CD4-positive, alpha-beta memory T cell (primary cell): Measurements from ENCODE around the gene SMPD1. TPM values are rescaled to one million over a fixed set of nuclear protein-coding genes. Genes with fewer than 3 reads are reported as not detected.

Experiments used
- CTCF ChIA-PET: fragments of 350-600 bp; sonication (Branson Sonifier 250); formaldehyde crosslinking; loops from one replicate; lab custom pipeline; 2021; ENCODE audit warnings: inconsistent platforms; ENCODE audit not compliant: partially characterized antibody; lab: Charles Lee
- POLR2A ChIA-PET: fragments of 350-600 bp; sonication (Branson Sonifier 250); formaldehyde crosslinking; loops from one replicate; lab custom pipeline; 2021; ENCODE audit not compliant: partially characterized antibody; lab: Charles Lee
- DNase-seq, 5 donors: peaks; one replicate each; pipeline versions ENCODE4 v3.0.0 to v3.0.0-alpha.2; 2020 to 2022; ENCODE audit warnings: mixed read lengths in 1 of 5
- H3K27ac ChIP-seq: one replicate; pipeline ENCODE4 v1.7.0; 2013; ENCODE audit warnings: low read depth, low read length
- H3K27me3 ChIP-seq: 2 replicates; pipeline ENCODE4 v1.7.0; 2013; ENCODE audit warnings: mild to moderate bottlenecking, low read length, moderate library complexity; ENCODE audit not compliant: insufficient read depth
- H3K36me3 ChIP-seq: 2 replicates; pipeline ENCODE4 v1.7.0; 2013; ENCODE audit warnings: mild to moderate bottlenecking, low read length, moderate library complexity; ENCODE audit not compliant: insufficient read depth
- H3K4me1 ChIP-seq: 2 replicates; pipeline ENCODE4 v1.7.0; 2013; ENCODE audit warnings: mild to moderate bottlenecking, low read length, moderate library complexity; ENCODE audit not compliant: insufficient read depth
- H3K4me3 ChIP-seq, 2 donors: one replicate each; pipeline ENCODE4 v1.7.0; 2013; ENCODE audit warnings: low read length in 2 of 2, mild to moderate bottlenecking in 1 of 2
- H3K9me3 ChIP-seq, 2 donors: one replicate each; pipeline ENCODE4 v1.7.0; 2013; ENCODE audit warnings: low read length in 2 of 2, control low read depth in 1 of 2; ENCODE audit not compliant: control insufficient read depth in 1 of 2
- H3K27ac Mint-ChIP-seq, 7 donors: one replicate each; pipeline ENCODE4 v1.8.0; 2020 to 2021; ENCODE audit warnings: mixed read lengths in 7 of 7, mild to moderate bottlenecking in 6 of 7, inconsistent platforms in 3 of 7, moderate library complexity in 3 of 7
- H3K27me3 Mint-ChIP-seq, 2 donors: one replicate each; pipeline ENCODE4 v1.8.0; 2020 to 2021; ENCODE audit warnings: mixed read lengths in 2 of 2
- H3K36me3 Mint-ChIP-seq, 2 donors: one replicate each; pipeline ENCODE4 v1.8.0; 2020 to 2021; ENCODE audit warnings: mixed read lengths in 2 of 2, inconsistent platforms in 1 of 2, mild to moderate bottlenecking in 1 of 2
- H3K4me1 Mint-ChIP-seq, 4 donors: one replicate each; pipeline ENCODE4 v1.8.0; 2020 to 2021; ENCODE audit warnings: mixed read lengths in 4 of 4, mild to moderate bottlenecking in 1 of 4
- H3K4me3 Mint-ChIP-seq, 8 donors: one replicate each; pipeline ENCODE4 v1.8.0; 2020 to 2021; ENCODE audit warnings: mixed read lengths in 8 of 8, mild to moderate bottlenecking in 7 of 8, moderate library complexity in 6 of 8, inconsistent platforms in 3 of 8
- H3K9me3 Mint-ChIP-seq, 8 donors: one replicate each; pipeline ENCODE4 v1.8.0; 2020 to 2021; ENCODE audit warnings: mixed read lengths in 8 of 8, mild to moderate bottlenecking in 5 of 8, inconsistent platforms in 3 of 8, moderate library complexity in 1 of 8
- intact Hi-C: fragments of 100-400 bp; cut with micrococcal nuclease; formaldehyde crosslinking; loops from one replicate; pipeline ENCODE4 v1.15.1; 2023
- polyA plus RNA-seq, 2 donors: library from polyadenylated mRNA; unstranded; fragments of 300-500 nt; fragmentation: Illumina TruSeq; gene quantifications; one replicate each; pipeline ENCODE4 v1.2.3, GENCODE V29; 2021
- total RNA-seq, 2 experiments: library from RNA; stranded (reverse); gene quantifications; one replicate each; pipeline ENCODE4 v1.2.3, GENCODE V29; 2021

The SMPD1 gene
- total RNA-seq, result 10 to 100 TPM; 39.3 to 43.6 TPM
- polyA plus RNA-seq, result 10 to 100 TPM in 1 of 2 donors, 1 to 10 TPM in 1; 9.2 to 12.1 TPM

GRCh38 chr11:6389905-6390717, at the start of gene SMPD1:
TSS of gene SMPD1 (plus strand) at chr11:6390474. CDS start at chr11:6390599, 125 bp downstream.
- no peaks in the 10 kb centered on the region for H3K36me3 ChIP-seq
- H3K27ac Mint-ChIP-seq, result peak within 1 kb of the TSS; percentile 98 to 100 (median 99)
- CTCF ChIA-PET, result interaction anchor here (0.6 to 19.5 kb wide), 11 partner anchors 10 to 293 kb away, joined by 3 to 1014 read pairs (median 4); partner anchors contain the start of genes APBB1, HPX and MRPL17
- POLR2A ChIA-PET, result interaction anchor here (0.7 to 23.7 kb wide), 24 partner anchors 9 to 700 kb away, joined by 3 to 503 read pairs (median 4); partner anchors contain the start of genes APBB1, ARFIP2, MRPL17 and TAF10
- H3K9me3 Mint-ChIP-seq, result no peaks in the 10 kb centered on the region
- peak within 1 kb of the TSS; percentile 79 to 97 for H3K4me3 ChIP-seq
- DNase-seq, result peak; percentile 91 to 96 (median 92)
- peak within 1 kb of the TSS; percentile 93 to 98 (median 95) for H3K4me3 Mint-ChIP-seq
- H3K9me3 ChIP-seq, result no peaks in the 10 kb centered on the region
- no peaks in the 10 kb centered on the region for H3K27me3 Mint-ChIP-seq
- H3K36me3 Mint-ChIP-seq, result peaks cover 13 to 29% of the 10 kb centered on the region in 2 donors
- no peaks in the 10 kb centered on the region for H3K27me3 ChIP-seq
- H3K4me1 ChIP-seq, result peaks cover 50% of the 10 kb centered on the region
- H3K27ac ChIP-seq, result peak within 1 kb of the TSS; percentile 83
- peaks cover 24 to 61% (median 44%) of the 10 kb centered on the region in 4 donors for H3K4me1 Mint-ChIP-seq
- intact Hi-C loops, result loop anchor here (1.0 to 2.0 kb wide), 7 partner anchors 12 to 293 kb away; partner anchors contain the start of genes APBB1, ARFIP2, FHIP1B and MRPL17

DNA sequence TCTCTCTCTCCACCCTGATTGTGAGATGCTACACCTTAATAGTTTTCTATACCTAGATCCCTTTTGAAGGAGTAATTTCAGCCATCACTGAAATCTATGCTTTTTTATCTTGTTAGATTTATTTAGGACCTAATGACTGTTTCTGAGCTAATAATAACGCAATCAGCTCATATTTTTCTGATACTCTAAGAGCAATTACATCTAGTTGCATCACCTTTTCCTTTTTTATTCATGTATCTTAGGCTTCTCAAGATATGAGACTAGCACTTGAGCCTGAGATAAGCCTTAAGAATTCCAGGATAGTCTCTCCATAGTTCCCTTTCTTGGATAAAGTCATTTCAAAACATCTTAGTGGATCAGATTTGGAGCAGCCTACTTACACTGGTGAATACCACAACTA, 44.9 kb upstream of the SMPD1 start:
- Mint-ChIP-seq H3K27ac (no peak overlapping the region), H3K27me3 (peaks cover 2 to 7% of the 10 kb centered on the region in 2 donors)
- POLR2A ChIA-PET, result no interaction called here

DNA sequence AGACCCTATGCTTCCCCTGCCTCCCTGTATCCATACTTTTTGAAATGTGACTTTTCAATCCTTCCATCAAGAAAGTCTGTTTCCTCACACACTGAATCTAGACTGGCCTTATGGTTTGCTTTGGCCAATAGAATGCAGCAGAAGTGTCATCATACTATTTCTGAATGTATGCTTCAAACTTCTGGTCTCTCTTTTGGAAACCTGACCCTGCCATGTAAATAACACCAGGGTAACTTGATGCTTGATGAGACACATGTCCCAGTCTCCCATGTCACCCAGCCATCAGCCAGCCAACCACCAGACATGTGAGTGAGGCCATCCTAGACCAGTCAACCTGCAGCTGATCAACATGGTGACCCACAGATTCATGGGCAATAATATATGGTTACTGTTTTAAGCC, 40.2 kb upstream of the SMPD1 start:
- no peak for DNase-seq
- no peaks in the 10 kb centered on the region for H3K4me1 ChIP-seq
- H3K27ac Mint-ChIP-seq, result no peak overlapping the region
- peaks cover 0 to 3% (median 1%) of the 10 kb centered on the region in 4 donors for H3K4me1 Mint-ChIP-seq
- no peaks in the 10 kb centered on the region for H3K9me3 Mint-ChIP-seq
- intact Hi-C loops, result no loop called here
- ChIA-PET POLR2A (no interaction called here), CTCF (interaction anchor here (2.3 to 5.4 kb wide), 3 partner anchors 13 to 99 kb away, joined by 8 to 60 read pairs (median 19); no protein-coding TSS in a partner anchor)
- H3K4me3 Mint-ChIP-seq, result no peak overlapping the region
- H3K27me3 Mint-ChIP-seq, result peaks cover 4 to 5% of the 10 kb centered on the region in 2 donors
- no peaks in the 10 kb centered on the region for H3K9me3 ChIP-seq
- no peaks in the 10 kb centered on the region for H3K36me3 ChIP-seq
- no peak overlapping the region for H3K4me3 ChIP-seq
- H3K27me3 ChIP-seq, result no peaks in the 10 kb centered on the region
- no peak overlapping the region for H3K27ac ChIP-seq
- no peaks in the 10 kb centered on the region for H3K36me3 Mint-ChIP-seq

More for the DNA sequence above, 44.9 kb upstream of the SMPD1 start:
- Histone ChIP-seq H3K4me1 (no peaks in the 10 kb centered on the region), H3K27ac (no peak overlapping the region), H3K4me3 (no peak overlapping the region), H3K36me3 (no peaks in the 10 kb centered on the region), H3K9me3 (no peaks in the 10 kb centered on the region), H3K27me3 (no peaks in the 10 kb centered on the region)
- no peaks in the 10 kb centered on the region for H3K4me1 Mint-ChIP-seq
- H3K9me3 Mint-ChIP-seq, result no peaks in the 10 kb centered on the region
- intact Hi-C loops, result no loop called here
- H3K4me3 Mint-ChIP-seq, result no peak overlapping the region
- CTCF ChIA-PET, result interaction anchor here (1.0 kb wide), 1 partner anchor 17 kb away, joined by 6 read pairs; no protein-coding TSS in a partner anchor
- no peak for DNase-seq
- no peaks in the 10 kb centered on the region for H3K36me3 Mint-ChIP-seq

- H3K27ac Mint-ChIP-seq, result no peak overlapping the region
- no peaks in the 10 kb centered on the region for H3K36me3 ChIP-seq
- H3K27me3 ChIP-seq, result no peaks in the 10 kb centered on the region
- no peak overlapping the region for H3K4me3 ChIP-seq
- H3K9me3 Mint-ChIP-seq, result no peaks in the 10 kb centered on the region
- no peak for DNase-seq
- no peak overlapping the region for H3K4me3 Mint-ChIP-seq
- H3K27ac ChIP-seq, result no peak overlapping the region
- H3K27me3 Mint-ChIP-seq, result peaks cover 4 to 5% of the 10 kb centered on the region in 2 donors
- POLR2A ChIA-PET, result no interaction called here
- CTCF ChIA-PET, result interaction anchor here (1.1 to 5.4 kb wide), 7 partner anchors 8 to 327 kb away, joined by 3 to 60 read pairs (median 9); no protein-coding TSS in a partner anchor
- no peaks in the 10 kb centered on the region for H3K9me3 ChIP-seq
- H3K4me1 Mint-ChIP-seq, result peaks cover 0 to 3% (median 1%) of the 10 kb centered on the region in 4 donors
- intact Hi-C loops, result no loop called here
- H3K36me3 Mint-ChIP-seq, result no peaks in the 10 kb centered on the region
- H3K4me1 ChIP-seq, result no peaks in the 10 kb centered on the region
Observed at GRCh38 chr11:6350486-6350885, 39.8 kb upstream of the SMPD1 start.

GRCh38 chr11:6351782-6352382, 38.4 kb upstream of the SMPD1 start:
- Mint-ChIP-seq H3K4me1 (peaks cover 0 to 3% (median 1%) of the 10 kb centered on the region in 4 donors), H3K27me3 (peaks cover 1 to 5% of the 10 kb centered on the region in 2 donors), H3K9me3 (no peaks in the 10 kb centered on the region), H3K36me3 (no peaks in the 10 kb centered on the region), H3K27ac (peak overlapping the region in 1 of 7 donors; percentile 2), H3K4me3 (no peak overlapping the region)
- ChIA-PET POLR2A (no interaction called here), CTCF (interaction anchor here (0.7 to 5.4 kb wide), 12 partner anchors 9 to 328 kb away, joined by 3 to 60 read pairs (median 4); no protein-coding TSS in a partner anchor)
- intact Hi-C loops, result no loop called here
- no peak for DNase-seq
- Histone ChIP-seq H3K27me3 (no peaks in the 10 kb centered on the region), H3K36me3 (no peaks in the 10 kb centered on the region), H3K4me1 (no peaks in the 10 kb centered on the region), H3K4me3 (no peak overlapping the region), H3K27ac (no peak overlapping the region), H3K9me3 (no peaks in the 10 kb centered on the region)

DNA sequence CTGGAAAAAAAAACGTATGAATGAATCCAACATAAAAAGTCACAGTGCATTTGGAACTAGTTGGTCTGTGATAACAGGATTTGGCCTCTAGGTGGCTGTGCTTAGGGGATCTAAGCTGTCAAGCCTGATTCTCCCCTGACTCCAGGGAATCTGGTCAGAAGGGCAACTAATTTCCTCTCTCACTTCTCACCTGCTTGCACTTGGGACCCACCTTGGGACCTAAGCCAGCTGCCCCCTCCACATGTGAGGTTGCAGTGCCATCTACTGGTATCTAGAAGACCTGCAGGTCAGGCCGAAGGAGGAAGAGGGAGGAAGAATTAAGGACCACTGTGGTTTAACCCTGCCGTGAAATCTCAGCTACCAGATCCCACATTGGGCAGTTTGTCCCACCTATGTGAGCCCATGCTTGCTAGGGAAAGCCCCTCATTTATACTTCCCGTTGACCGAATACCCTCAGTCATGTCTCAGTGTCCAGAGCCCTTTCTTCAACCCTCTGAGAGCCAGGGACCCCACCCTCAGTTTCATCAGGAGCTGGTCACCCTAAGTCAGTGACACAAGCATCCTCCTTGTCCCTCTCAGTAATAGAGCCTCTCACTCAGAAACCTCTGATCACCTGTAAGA, 36.8 kb upstream of the SMPD1 start:
- H3K4me1 Mint-ChIP-seq, result peaks cover 0 to 4% (median 1%) of the 10 kb centered on the region in 4 donors
- ChIA-PET POLR2A (no interaction called here), CTCF (interaction anchor here (0.7 to 5.4 kb wide), 26 partner anchors 9 to 1716 kb away, joined by 3 to 60 read pairs (median 4); partner anchors contain the start of gene OR51D1)
- peak overlapping the region in 2 of 7 donors; percentile 2 to 74 for H3K27ac Mint-ChIP-seq
- Histone ChIP-seq H3K4me1 (no peaks in the 10 kb centered on the region), H3K4me3 (no peak overlapping the region), H3K9me3 (no peaks in the 10 kb centered on the region), H3K27ac (no peak overlapping the region), H3K36me3 (no peaks in the 10 kb centered on the region), H3K27me3 (no peaks in the 10 kb centered on the region)
- no peak overlapping the region for H3K4me3 Mint-ChIP-seq
- H3K27me3 Mint-ChIP-seq, result peaks cover 0 to 3% of the 10 kb centered on the region in 2 donors
- H3K36me3 Mint-ChIP-seq, result no peaks in the 10 kb centered on the region
- intact Hi-C loops, result loop anchor here (1.0 kb wide), 2 partner anchors 102 to 330 kb away; no protein-coding TSS in a partner anchor
- DNase-seq, result peak; percentile 46 to 63 (median 52)
- no peaks in the 10 kb centered on the region for H3K9me3 Mint-ChIP-seq
